ENCODE results near the gene SMG1.
"Not testable (repeated sequence)": the region's sequence is repeated elsewhere in the genome, so short reads cannot be mapped to it uniquely, and the experiment has no call there.

DNA sequence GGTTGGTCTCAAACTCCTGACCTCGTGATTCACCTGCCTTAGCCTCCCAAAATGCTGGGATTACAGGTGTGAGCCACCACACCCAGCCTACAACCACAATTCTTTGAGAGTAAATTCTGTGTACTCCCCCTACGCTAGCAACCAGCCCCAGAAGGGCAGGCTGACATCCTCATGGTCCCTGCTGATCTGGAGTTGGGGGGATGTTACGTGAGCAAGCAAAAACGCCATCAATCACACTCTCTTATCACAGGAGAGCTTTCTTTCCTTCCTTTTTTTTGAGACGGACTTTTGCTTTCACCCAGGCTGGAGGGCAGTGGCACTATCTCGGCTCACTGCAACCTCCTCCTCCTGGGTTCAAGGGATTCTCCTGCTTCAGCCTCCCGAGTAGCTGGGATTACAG, 154.0 kb downstream of the SMG1 start:
- TF ChIP-seq, protein P1, sequence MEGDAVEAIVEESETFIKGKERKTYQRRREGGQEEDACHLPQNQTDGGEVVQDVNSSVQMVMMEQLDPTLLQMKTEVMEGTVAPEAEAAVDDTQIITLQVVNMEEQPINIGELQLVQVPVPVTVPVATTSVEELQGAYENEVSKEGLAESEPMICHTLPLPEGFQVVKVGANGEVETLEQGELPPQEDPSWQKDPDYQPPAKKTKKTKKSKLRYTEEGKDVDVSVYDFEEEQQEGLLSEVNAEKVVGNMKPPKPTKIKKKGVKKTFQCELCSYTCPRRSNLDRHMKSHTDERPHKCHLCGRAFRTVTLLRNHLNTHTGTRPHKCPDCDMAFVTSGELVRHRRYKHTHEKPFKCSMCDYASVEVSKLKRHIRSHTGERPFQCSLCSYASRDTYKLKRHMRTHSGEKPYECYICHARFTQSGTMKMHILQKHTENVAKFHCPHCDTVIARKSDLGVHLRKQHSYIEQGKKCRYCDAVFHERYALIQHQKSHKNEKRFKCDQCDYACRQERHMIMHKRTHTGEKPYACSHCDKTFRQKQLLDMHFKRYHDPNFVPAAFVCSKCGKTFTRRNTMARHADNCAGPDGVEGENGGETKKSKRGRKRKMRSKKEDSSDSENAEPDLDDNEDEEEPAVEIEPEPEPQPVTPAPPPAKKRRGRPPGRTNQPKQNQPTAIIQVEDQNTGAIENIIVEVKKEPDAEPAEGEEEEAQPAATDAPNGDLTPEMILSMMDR (IDR thresholded peaks at IDR 0.05), result not testable (repeated sequence)
- TF ChIP-seq POLR2A (IDR thresholded peaks at IDR 0.05; ENCODE audit: low read depth); POLR2AphosphoS5 (IDR thresholded peaks at IDR 0.05): not testable (repeated sequence)
